Erythroblast (primary cell): ENCODE results near the gene MYH7B.

Experiments
- GATA1 ChIP-seq: IDR thresholded peaks from 2 replicates; pipeline ENCODE4 v1.6.1; 2011; ENCODE audit warnings: low read depth, mild to moderate bottlenecking, control low read depth, low read length, moderate library complexity
- POLR2A ChIP-seq: IDR thresholded peaks from 2 replicates; pipeline ENCODE4 v1.6.1; 2011; ENCODE audit warnings: mild to moderate bottlenecking, low read length

GRCh38 chr20:34926581-34926980 lies 29.1 kb upstream of the MYH7B start:
- TF ChIP-seq POLR2A, result no peak
- TF ChIP-seq GATA1, result no peak
